CD4-positive, alpha-beta T cell treated with Interleukin-10 for 1 hour (primary cell): Measurements from ENCODE around the gene GNA14.
"Not testable (repeated sequence)": the region's sequence is repeated elsewhere in the genome, so short reads cannot be mapped to it uniquely, and the experiment has no call there.

Source experiments
- DNase-seq: peaks from one replicate; pipeline ENCODE4 v3.0.0-alpha.2; 2020

The GNA14 gene

DNA sequence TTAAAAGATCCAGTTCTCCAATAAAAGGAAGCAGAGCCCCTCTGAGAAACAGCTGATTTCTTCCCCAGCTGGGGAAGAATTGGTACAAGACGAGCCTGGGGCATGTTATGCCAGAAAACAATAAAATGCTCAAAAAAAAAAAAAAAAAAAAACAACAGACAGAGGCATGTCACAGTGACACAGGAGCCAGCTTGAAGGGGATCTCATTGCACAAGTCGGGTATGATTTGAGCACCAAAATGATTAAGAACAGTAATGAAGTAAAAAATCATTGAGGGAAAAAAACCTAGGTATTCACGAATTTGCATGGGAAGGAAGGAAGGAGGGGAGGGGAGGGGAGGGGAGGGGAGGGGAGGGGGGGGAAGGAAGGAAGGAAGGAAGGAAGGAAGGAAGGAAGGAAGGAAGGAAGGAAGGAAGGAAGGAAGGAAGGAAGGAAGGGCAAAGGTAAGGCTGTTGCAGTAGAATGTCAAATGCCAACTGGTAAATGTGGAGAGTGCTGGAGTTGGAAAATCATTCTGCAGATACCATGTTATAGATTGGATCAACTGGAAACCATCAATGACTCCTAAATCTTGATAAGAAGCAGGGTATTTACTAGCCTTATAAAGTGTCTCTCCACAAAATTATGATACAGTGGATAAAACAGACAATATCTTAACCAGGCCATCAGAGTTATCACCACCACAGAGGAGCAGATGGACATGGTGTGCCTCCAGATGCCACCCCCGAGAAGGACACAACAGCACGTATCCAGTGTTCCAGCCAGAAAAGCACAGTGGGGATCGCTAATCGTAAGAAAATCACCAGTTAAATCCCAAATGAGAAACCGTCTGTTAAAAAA lies 7.2 kb downstream of the GNA14 start:
- no peak for DNase-seq

GRCh38 chr9:77632652-77633051 lies 15.5 kb downstream of the GNA14 start:
- DNase-seq: no peak

GRCh38 chr9:77628864-77629263 lies 19.3 kb downstream of the GNA14 start:
- DNase-seq: not testable (repeated sequence)

GRCh38 chr9:77616191-77616590 lies 31.9 kb downstream of the GNA14 start:
- no peak for DNase-seq

- no peak for DNase-seq
Measured at GRCh38 chr9:77614645-77615044, 33.5 kb downstream of the GNA14 start.

GRCh38 chr9:77606526-77606925 lies 41.6 kb downstream of the GNA14 start:
- DNase-seq: no peak

GRCh38 chr9:77605449-77606220 lies 42.5 kb downstream of the GNA14 start:
- no peak for DNase-seq

- no peak for DNase-seq
Measured at GRCh38 chr9:77604316-77604715, 43.8 kb downstream of the GNA14 start.

GRCh38 chr9:77602852-77603251 lies 45.3 kb downstream of the GNA14 start:
- no peak for DNase-seq

- DNase-seq: no peak
Measured at GRCh38 chr9:77601476-77602099, 46.5 kb downstream of the GNA14 start.

DNA sequence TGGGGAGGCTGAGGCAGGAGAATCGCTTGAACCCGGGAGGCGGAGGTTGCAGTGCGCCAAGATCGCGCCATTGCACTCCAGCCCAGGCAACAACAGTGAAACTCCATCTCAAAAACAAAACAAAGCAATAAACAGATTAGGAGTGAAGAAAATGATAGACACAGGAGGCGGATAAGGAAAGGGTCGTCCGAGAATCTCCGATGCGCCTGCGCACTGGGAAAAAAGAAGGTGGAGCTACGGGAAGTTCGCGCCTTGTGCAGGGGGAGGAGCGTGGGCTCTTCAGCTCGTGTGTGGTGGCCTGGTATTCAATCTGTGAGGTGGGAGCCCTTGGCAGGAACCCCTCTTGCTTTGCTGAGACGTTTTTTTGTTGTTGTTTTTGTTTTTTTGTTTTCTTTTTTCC lies 47.3 kb downstream of the GNA14 start:
- DNase-seq: no peak

DNA sequence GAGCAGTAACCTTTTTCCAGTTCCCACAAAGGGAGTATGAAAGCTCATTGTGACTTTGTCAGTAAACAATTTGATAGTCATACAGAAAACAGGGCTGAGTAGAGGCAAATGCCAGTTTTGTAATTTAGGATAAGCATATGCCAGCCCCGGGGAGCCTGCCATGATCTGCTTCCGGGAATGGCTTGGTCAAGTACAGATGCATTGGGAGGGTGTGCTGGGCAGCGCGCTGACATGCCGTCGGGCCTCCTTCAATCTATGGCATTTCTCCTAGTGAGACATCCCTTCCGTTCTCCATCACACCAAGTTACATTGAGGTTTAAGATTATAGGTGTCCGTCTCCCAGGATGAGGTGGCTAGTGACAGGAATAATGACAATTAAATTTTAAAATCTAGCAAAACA lies 48.6 kb downstream of the GNA14 start:
- DNase-seq: no peak

DNA sequence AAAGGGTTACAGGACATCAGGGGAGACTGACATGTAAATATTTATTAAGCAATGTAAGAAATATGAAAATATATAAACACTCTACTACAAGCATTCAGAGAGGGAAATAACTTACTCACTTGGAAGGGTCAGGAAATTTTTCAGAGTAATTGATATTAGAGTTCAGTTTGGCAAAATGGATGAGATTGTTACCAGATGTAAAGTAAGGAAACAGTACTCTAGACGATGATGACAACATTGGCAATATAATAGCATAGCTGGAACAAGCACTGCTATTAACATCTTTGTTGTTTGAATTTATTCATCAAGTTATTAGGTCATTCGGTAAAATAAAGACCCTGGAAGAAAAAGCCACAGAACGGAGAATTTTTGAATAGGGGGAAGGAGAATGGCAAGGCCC lies 49.1 kb downstream of the GNA14 start:
- no peak for DNase-seq

GRCh38 chr9:77598524-77598923 lies 49.6 kb downstream of the GNA14 start:
- no peak for DNase-seq

DNA sequence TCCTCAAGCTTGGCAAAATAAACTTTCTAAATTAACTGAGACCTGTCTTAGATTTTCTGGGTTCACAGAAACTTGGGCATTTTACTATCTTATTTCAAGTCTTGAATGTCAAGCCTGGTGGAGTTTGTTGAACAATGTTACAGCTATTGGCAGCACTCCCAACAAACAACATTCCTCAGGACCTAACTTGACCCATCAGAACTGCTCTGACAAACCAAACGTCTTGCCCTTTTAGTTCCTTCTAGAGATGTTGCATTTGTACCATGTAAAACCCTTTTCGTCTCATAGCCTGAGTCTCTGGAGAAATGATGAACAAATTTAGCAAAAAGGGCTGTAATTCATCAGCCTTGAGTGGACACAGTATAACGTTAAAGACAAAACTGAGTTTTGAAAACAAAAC lies 51.1 kb downstream of the GNA14 start:
- DNase-seq: no peak

GRCh38 chr9:77595426-77596095 lies 52.6 kb downstream of the GNA14 start:
- no peak for DNase-seq

GRCh38 chr9:77594963-77595362 lies 53.2 kb downstream of the GNA14 start:
- no peak for DNase-seq

GRCh38 chr9:77593528-77593927 lies 54.6 kb downstream of the GNA14 start:
- no peak for DNase-seq

DNA sequence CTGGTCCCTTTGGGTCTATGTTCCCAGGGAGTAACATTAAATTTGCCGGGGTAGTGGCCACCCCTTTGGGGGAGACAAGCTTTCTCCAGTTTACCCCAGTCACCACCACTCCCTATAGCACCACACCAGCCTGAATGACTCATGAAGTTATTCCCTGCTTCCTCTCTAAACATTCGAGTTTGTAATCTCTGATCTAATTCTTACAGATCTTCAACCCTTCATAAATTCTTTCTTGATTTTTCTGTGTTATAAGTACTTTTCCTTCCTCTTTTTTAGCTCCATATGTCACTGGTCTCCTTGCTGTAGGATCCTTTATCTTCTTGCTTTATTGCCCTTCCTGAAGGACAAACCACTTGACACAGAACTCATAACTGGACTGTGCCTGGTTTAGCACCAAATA lies 55.6 kb downstream of the GNA14 start:
- no peak for DNase-seq

DNA sequence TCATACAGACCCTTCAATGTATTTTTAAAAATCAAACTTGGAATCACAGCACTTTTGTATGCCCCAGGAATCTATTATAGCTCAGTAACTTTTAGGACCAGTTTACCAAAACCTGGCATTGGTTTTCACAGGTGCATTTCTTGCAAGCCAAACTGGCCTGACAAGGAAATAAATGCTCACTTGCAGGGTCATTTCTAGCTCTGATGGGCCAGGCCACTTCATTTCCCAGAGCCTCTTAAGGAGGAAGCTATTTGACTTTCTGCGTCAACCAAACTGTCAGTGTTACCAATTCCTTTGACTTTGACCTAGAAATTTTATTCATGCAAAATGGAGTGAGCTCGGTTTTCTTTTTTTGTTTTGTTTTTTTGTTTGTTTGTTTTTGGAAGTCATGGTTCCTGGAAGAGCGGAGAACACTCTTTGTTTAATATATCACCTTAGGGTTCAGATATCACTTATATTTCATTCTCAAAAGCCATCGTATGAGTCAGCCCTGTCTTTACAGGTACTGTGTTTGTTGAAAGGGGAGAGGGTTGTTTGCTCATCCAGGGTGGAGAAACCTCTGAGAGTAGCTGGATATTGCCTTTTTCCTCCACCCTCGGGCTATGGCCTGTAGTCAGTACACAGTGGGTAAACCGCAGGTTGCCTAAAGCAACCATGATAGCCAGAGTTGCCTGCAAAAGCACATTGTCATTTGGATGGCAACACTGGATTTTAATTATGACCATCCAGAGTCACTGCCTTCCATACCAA lies 58.9 kb downstream of the GNA14 start:
- no peak for DNase-seq

DNA sequence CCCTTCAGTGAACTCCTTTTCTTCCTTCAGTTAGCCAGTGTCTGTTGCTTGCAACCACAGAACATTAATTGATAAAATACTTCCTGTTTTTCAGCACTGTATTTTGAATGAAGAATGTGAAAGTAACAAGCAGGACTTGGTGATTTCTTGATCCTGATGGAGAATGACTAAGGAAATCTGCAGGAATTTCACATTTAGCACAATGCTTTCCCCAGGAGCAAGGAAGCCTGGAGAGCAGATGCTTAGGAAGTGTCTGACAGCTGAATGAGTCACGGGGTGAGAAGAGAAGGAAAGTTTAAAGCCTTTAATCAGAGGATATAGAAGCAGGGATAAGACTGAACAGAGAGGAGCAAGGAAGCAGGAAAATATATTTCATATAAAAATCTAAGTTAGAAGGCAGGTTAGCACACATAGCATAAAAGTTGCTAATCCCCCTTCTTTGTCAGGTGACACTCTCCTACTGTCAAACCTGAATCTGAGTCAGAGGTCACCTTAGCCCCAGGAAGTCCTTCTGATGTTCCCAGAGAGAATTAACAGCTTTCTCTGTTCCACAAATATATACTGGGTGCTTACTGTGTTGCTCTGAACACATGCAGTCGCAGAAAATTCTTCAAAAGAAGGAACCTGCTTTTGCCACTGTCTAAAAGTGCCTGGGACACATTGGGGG lies 59.7 kb downstream of the GNA14 start:
- no peak for DNase-seq

GRCh38 chr9:77587851-77588250 lies 60.3 kb downstream of the GNA14 start:
- DNase-seq: no peak
